Testis (tissue), 2 donors: ENCODE results near the gene FSTL4.

Experiments
- POLR2A ChIP-seq: fragments of 450-650 bp; IDR thresholded peaks from one replicate; pipeline ENCODE4 v1.6.1; 2017; ENCODE audit warnings: antibody characterized with exemption, mild to moderate bottlenecking, moderate library complexity
- TF ChIP-seq, protein P1 (sequence below), 3 experiments: fragments of 450-650 bp in 2 of 3; fragments of 200-600 bp in 1 of 3; sonication (generic) in 1 of 3; IDR thresholded peaks; one replicate each; pipeline ENCODE4 v1.5.1; 2016 to 2019; ENCODE audit warnings: antibody characterized with exemption in 3 of 3, mild to moderate bottlenecking in 2 of 3, moderate library complexity in 1 of 3

DNA sequence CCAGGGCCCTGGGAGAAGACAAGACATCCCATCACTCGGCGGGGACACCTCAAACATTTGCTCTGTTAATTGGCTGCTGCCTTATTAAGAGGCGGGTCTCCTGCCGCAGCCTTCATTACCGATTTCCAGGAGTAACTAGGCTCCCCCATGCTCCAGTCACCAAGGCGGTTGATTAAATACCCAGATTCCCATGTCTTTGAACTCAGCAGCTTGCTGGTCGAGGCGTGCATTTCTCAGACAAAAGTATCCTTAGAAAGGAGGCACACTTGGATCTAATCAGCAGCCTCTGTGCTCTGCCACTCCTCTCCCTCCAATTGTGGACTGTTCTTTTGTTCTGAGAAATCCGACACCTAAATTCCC, 228.8 kb downstream of the FSTL4 start:
- TF ChIP-seq, protein P1, sequence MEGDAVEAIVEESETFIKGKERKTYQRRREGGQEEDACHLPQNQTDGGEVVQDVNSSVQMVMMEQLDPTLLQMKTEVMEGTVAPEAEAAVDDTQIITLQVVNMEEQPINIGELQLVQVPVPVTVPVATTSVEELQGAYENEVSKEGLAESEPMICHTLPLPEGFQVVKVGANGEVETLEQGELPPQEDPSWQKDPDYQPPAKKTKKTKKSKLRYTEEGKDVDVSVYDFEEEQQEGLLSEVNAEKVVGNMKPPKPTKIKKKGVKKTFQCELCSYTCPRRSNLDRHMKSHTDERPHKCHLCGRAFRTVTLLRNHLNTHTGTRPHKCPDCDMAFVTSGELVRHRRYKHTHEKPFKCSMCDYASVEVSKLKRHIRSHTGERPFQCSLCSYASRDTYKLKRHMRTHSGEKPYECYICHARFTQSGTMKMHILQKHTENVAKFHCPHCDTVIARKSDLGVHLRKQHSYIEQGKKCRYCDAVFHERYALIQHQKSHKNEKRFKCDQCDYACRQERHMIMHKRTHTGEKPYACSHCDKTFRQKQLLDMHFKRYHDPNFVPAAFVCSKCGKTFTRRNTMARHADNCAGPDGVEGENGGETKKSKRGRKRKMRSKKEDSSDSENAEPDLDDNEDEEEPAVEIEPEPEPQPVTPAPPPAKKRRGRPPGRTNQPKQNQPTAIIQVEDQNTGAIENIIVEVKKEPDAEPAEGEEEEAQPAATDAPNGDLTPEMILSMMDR (IDR thresholded peaks at IDR 0.05), result no peak
- no peak for TF ChIP-seq POLR2A
